IPS-NIHi7 (cell line): ENCODE results near the gene ANGPT4.

Experiments used
- DNase-seq: peaks from one replicate; pipeline ENCODE4 v3.0.0; 2012; ENCODE audit warnings: mixed read lengths; ENCODE audit errors: extremely low spot score

The ANGPT4 gene, protein sequence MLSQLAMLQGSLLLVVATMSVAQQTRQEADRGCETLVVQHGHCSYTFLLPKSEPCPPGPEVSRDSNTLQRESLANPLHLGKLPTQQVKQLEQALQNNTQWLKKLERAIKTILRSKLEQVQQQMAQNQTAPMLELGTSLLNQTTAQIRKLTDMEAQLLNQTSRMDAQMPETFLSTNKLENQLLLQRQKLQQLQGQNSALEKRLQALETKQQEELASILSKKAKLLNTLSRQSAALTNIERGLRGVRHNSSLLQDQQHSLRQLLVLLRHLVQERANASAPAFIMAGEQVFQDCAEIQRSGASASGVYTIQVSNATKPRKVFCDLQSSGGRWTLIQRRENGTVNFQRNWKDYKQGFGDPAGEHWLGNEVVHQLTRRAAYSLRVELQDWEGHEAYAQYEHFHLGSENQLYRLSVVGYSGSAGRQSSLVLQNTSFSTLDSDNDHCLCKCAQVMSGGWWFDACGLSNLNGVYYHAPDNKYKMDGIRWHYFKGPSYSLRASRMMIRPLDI

DNA sequence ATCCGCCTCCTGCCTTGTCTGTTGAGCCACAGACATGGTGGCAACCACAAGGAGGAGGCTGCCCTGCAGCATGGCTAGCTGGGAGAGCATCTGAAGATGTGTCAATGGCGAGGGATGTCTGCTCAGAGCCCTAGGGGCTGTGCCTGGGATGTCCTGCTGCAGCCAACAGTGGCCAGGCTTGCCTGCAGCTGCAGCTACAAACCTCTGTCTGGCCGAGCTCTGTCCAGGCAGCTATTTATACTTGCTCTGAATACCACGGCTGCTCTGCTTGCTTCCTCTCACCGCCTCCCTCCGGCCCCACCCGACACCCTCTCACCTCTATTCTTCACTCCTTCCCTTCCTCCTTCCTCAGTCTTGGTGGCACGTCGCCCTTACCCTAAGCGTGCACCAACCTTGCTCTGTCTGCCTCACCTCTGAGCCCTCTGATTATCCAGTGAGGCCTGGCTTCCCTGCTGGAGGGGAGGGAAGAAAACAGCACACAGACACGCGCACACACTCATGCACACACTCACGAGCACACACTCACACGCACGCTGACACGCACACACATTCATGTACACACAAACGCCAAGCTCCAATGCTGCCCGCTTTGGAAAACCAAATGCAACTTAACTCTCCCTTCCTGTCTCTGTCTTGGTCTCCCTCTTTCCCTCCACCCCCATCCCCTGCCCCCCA, at the start of gene ANGPT4:
Gene ANGPT4 (minus strand): TSS at position 210 of the 675 bp plus-strand sequence. CDS start 120 bp downstream, at position 90.
- DNase-seq: peak; percentile 59

DNA sequence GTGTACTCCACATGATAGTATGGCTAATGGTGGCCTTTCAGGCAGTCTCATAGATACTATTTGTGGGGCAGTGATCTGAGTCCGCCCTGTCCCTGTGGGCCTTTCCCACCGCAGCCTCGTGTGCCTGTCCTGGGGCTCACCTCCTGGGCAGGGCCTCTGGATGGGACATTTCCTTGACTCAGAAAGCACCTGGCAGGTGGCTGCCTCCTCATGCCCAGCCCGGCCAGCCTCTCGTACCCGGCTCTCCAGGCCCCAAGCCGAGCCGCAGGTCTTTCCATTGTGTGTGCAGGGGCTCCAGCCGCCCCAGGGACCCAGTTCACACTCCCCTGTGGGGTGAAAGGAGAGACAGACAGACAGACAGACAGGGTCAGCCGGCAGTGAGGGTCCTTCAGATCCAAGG, 47.7 kb upstream of the ANGPT4 start:
- DNase-seq: no peak

DNA sequence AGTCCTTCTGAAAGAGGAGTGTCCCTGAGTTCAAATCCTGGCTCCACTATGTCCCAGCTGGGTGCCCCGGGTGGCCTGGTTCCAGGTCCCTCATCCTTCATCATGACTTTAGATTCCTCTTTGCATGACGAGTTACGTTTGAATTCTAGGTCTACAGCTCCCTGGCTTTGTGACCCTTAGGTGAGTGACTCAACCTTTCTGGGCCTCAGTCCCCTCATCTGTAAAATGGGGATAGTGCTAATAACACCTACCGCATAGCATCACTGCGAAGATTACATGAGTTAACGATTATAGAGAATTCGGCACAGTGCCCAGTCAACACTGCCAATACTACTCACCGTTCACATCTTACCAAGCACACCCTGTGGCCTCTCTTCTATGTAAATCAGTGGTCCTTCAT, 46.5 kb upstream of the ANGPT4 start:
- DNase-seq: no peak

DNA sequence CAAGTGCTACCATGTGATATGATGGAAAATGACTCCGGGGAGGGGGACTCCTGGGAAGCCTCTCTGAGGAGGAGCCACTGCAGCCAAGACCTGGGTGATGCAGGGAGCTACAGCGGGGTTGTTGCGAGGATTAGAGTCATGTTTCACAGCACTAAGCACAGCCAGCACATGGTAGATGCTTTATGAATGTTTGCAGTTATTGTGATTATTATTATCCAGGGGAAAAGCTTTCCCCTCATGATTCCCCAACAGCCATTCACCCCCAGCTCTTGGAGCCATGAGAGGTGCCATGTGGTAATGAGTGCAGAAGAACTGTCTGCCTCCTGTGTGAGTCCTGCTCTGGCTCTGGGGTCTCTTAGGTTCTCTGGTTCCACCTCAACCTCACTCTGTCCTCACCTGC, 46.1 kb upstream of the ANGPT4 start:
- no peak for DNase-seq

DNA sequence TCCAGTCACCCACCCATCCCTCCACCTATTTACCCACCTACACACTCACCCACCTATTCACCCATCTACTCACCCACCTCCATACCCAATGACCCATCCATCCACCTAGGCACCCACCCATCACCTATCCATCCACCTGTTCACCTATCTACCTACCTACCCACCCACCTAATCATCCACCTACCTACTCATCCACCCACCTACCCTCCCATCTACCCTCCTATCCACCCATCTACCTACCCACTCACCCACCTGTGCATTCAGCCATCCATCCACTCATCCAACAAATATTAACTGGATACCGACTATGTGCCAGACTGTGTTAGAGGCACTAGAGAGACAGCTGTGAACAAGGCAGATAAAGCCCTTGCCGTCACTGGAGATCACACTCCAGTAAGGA, 45.6 kb upstream of the ANGPT4 start:
- no peak for DNase-seq

DNA sequence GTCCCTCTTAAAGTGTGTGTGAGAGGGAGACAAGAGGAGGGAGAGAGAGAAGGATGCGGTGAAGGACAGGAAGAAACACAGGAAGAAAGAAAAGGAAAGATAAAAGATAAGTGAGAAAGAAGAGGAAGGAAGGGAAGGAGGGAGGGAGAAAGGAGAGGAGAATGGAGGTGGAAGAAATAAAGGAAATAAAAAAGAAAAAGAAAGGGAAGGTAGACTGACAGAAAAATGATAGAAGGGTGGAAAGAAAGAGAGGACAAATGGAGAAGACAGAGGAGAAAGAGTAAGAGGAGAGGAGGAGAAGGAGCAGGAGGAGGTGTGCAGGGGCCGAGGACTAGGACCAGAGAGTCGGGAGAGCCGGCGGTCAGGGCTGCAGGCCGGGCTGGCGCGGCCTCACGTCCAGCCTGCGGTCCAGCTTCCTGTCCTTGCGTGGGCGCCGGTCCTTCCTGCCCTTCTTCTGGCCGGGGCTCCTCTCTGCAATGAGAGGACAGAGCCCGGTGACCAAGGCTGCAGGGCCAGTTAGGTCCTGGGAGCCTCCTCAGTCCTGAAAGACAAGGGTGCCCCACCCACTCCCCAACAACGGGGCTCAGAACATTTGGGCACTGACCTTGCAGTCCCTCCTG, 44.0 kb upstream of the ANGPT4 start:
- no peak for DNase-seq

DNA sequence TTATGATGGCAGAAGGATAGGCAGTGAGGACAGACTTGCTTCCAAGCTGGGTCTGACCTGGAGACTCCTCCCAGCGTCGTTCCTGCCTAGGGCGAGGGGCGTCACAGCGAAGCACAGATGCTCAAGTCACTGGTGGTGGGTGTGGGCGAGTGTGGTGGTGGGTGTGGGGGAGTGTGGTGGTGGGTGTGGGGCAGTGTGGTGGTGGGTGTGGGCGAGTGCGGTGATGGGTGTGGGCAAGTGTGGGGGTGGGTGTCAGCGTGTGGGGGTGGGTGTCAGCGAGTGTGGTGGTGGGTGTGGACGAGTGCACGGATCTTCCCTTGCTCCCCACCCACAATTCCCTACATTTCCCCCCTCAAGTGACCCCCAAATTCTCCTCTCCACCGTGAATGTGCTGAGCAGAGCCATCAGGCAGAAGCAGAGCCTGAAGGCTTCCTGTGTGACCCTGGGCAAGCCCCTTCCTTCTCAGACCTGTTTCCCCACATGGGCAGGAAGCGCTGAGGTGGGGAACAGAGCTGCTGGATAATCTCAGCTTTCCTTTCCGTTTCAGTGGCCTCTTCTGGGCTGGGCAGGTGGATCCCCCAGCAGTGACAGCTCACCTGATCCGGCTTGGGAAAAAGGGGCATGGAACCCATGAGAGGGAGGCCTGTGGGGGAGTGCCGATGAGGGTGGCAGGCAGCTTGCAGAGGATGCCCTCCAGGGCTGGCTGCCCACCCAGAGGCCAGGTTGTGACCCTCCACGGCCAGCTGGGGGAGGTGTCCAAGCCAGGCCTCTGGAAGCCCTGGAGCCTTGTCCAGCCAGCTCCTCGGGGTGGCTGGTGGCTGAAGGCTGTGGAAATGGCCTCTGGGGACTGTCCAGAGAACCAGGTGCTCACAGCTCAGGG, 43.0 kb upstream of the ANGPT4 start:
- DNase-seq: no peak

DNA sequence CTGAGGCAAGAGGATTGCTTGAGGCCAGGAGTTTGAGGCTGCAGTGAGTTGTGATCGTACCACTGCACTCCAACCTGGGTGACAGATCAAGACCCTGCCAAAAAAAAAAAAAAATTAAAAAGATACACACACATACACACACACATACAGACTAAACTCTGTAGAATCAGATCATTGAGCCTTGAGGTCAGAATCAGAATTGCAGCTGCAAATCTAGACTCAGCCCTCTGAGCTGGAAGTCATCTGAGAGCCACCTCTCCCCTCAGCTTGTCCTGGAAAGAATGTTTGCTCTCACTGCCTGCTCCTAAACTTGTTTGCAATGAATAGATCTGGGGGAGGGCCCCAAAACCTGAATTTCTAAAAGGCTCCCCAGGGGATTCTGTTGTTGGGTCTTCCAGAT, 41.4 kb upstream of the ANGPT4 start:
- no peak for DNase-seq

DNA sequence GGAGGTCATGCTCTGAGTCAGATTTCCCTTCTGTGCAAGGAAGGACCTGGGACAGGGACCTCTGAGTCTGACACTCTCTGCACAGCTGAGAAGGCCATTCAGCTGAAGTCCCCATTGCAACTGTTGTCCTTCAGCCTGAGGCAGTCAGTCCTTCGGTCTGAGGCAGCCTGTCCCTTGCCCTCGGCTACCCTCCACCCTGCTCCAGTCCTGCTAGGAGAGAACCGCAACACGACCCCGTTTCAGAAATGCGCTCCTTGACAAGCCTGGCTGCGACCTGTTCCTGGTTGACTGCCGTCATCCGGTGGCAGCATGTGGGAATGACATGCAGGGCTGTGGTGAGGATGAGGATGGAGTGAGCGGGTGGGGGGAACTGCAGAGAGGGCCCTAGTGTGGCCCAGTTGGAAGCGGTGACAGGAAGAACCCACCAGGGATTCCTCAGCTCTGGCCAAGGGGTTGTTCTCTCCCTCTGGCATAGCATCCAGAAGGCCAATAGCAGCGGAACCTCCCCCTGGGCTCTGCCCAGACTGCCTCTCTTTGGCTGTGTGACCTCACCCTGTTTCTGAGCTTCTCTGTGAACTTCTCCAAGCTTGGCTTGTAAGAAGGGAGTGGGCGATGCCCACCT, 40.3 kb upstream of the ANGPT4 start:
- peak; percentile 92 for DNase-seq

DNA sequence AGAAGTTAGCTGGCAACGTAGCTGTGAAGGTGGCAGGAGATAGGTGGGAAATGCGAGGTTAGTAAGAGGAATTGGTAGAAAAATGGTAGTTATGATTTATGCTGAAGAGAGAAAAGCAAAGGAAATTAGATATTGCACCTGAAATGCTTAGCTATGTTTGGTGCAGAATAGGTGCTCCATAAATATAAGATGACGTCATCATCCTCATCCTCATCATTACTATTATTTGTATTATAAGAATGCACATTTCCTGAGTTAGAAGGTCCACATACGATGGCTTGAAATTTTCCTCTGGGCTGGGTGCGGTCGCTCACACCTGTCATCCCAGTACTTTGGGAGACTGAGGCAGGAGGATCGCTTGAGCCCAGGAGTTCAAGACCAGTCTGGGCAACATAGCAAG, 39.5 kb upstream of the ANGPT4 start:
- no peak for DNase-seq

DNA sequence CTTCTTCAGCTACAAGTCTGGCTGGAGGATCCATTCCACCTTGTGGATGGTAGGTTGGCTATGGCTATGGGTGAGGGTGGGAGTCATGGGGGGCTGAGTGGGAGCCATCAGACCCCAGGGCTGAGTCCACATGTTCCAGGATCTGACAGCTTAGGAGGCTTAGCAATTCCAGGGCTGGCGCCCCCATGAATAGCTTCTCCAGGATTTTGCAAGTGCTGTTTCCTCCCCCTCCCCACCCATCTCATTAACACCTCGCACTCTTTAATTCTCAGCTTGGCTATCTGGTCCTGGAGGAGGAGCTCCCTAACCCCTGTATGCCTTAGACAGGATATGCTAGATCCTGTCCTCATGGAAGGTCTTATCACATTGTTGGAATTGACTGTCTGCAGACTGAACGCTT, 39.0 kb upstream of the ANGPT4 start:
- no peak for DNase-seq

DNA sequence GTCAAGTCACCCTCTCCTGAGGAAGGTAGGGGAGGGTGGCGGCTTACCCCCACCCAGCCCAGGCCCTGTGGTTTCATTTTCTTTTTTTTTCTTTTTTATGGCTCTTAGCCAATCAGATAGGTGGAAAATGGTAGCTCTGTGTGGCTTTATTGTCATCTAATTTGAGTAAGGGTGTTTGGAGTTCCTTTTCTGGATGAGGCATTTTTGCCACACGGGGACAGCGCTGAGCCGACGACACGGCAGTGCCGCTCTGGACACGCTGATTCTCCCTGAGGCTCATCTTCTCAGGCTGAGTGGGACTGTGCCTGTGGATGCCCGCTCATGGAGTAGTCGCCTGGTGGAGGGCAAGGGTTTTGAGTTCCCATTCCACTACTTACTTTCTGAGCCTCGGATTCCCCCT, 37.6 kb upstream of the ANGPT4 start:
- peak; percentile 29 for DNase-seq

DNA sequence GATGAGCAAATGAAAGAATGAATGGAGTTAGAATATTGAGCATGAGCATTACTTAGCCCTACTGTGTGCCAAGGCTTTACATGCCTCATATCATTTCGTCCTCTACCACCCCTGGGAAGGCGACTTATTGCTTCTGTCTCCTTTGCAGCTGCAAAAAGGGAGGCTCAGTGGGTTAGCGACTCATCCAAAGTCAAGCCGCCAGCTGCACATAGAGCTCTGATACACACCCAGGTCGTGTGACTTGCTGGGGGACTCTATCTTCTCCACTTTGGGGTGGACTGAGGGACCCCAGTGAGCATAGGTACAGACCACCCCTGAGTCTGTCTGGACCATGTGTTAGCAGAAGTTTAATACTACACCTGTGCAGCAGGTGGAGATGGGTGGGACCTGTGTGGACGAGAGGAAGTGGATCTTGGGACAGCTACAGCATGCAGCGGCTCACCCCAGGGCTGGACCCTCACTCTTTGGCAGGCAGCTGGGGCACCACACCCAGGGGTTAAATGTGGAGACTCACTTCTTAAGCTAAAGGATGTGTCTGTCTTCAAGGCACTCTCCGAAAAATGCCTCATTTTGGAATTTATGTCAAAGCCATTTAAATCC, 36.2 kb upstream of the ANGPT4 start:
- DNase-seq: no peak

DNA sequence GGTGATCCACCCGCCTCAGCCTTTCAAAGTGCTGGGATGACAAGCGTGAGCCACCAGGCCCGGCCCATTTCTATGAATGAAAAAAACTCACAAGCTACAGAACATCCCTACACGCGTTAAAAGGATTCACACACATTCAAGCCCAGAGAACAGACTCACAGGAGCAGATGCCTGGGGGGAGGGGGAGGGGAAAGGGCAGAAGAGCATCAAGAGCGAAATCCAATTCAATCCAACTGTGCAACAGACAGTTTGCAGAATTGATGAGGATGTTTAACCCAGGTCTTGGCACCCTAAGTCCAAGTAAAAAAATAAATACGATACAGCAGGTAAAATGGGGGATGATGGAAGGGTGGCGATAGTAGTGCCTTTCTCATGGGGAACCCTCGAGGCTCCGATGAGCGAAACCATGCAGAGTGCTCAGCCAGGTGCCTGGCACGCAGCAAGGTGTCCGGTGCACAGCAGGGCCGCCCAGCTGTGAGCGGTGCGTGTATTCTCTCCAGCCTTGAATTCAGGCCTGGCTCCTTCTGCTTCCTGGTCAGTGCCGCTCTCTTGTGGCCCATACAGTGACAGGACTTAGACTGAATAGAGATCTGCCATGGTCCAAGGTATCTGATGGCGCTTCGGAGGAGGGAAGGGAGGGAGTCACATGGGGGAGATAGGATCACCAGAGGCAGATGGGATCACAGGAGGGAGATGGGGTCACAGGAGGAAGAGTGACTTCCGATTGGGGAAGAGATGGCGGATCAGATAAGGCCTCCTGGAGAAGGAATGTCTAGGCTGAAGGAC, 35.4 kb upstream of the ANGPT4 start:
- DNase-seq: no peak

DNA sequence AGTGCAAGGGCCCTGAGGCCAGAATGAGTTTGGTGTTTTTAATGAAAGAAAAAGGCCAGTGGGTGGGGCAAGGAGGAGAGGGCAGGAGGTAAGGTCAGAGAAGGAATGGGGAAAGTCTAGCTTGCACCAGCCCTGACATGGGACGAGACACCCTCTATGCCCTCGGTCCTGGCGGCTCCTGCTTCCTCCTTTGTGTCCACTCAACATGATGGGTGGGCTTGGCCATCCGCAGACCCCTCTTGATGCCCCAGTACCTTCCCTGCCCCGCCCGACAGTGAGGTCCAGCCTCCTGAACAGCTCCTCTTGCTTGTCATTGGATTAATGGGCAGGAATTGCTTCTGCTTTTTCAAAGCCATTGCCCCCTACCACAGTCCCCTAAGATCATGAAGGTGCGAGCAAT, 33.6 kb upstream of the ANGPT4 start:
- DNase-seq: no peak

DNA sequence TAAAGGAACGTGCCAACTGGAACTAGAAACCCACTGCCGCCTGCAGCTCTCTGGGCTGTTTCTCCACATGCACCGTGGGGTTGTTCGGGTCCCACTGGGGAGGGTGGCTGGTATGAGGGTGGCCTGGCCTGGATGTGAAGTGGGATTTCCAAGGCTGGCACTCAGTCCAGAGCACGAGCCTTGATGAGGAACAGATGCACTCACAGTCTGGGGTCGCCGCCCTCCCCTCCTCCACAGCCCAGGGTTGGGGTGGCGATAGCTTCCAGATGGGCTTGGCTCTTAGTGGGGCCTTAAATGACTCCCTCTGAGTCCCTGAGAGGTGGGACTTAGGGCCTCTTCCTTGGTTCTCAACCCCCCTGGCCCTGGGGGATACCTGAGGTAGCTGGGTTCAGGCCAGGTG, 30.7 kb upstream of the ANGPT4 start:
- DNase-seq: no peak

DNA sequence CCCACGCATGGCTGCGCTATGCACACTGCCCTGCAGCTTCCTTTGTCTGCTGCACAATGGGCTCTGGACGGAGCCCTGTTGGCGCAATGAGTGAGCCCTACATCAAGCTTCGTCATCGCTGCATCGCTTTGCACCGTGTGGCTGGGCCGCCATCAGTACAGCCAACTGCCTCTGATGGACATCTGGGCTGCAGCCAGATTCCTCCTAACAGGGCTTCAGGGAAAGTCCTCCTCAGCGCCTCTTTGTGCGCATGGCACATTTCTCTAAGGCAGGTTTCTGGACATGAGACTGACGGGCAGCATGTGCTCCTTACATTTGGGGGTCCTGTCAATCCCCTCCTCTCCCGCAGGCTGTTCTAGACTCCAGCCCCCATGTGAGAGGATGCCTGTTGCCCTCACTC, 29.7 kb upstream of the ANGPT4 start:
- DNase-seq: no peak

DNA sequence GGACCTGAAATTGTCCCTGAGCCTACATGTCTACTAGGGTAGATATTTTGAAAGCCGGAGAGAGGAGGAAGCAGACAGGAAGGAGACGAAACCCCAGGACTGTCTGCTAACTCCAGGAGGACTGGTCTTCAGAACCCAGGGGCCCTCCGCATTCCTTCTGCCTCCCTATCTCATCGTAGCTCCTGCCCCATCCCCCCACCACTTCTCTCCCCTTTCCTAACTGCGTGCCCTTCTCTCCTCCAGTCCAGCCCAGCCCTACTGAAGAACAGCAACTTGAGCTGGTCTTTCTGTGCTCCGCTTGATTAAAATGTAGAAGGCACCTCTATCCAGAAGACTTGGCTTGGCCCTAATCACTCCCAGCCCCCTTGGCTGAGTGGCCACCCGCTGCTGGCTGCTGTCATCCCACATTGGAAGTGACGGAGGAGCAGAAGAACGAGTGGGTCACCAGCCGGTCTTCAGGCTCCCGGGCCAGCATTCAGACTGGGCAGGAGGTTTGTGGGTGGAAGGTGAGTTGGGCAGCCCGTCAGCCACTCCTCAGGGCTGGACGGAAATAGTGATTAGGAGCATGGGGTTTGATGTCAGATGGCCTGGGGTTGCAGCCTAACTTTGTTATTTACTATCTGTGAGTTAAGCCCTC, 28.8 kb upstream of the ANGPT4 start:
- peak; percentile 53 for DNase-seq

DNA sequence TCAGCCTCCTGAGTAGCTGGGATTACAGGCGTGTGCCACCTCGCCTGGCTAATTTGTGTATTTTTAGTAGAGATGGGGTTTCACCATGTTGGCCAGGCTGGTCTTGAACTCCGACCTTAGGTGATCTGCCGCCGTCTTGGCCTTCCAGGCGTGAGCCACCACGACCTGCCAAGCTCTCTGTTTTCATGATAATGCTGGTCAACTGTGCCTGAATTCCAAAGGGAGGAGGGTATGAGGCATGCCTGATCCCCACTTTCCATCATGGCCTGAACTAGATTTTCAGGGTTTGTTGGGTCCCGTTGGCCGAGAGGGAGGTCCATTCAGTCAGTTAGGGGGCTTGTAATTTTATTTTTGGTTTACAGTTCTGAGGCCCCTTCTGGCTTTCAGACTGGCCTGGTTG, 28.0 kb upstream of the ANGPT4 start:
- no peak for DNase-seq

DNA sequence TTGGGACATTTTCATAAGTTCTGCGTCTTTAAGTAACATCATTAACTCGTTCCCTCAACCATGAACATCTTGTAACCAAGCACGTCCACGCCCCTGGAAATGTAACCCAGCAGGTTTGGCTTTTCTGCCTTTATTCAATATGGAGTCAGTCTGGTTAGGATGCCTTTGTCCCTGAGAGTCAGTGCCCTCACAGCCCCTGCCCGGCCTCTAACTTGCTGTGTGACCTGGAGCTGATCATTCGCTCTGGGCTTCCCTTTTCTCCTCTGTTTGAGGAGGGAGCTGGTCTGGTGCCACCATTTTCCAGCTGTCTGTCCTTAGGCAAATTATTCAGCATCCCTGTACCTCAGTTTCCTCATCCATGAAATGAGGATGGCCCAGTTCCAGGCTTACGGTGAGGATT, 26.5 kb upstream of the ANGPT4 start:
- no peak for DNase-seq
